Endothelial cell (in vitro differentiated cells): ENCODE measurements around the gene LYZL6. TPM values are rescaled to one million over a fixed set of nuclear protein-coding genes. Genes with fewer than 3 reads are reported as not detected.
A peak's percentile ranks its signal among the peaks of the same experiment; 100 is the strongest.
"Not testable (repeated sequence)": the region's sequence is repeated elsewhere in the genome, so short reads cannot be mapped to it uniquely, and the experiment has no call there.

Source experiments
- DNase-seq: peaks from one replicate; pipeline ENCODE4 v3.0.0; 2021; ENCODE audit warnings: low spot score
- H3K27ac Mint-ChIP-seq: one replicate; pipeline ENCODE4 v1.8.0; 2021; ENCODE audit warnings: mixed read lengths, inconsistent platforms; ENCODE audit not compliant: unreplicated experiment
- H3K27me3 Mint-ChIP-seq: one replicate; pipeline ENCODE4 v1.8.0; 2021; ENCODE audit warnings: mild to moderate bottlenecking, moderate library complexity, mixed read lengths, inconsistent platforms; ENCODE audit not compliant: unreplicated experiment
- H3K36me3 Mint-ChIP-seq: one replicate; pipeline ENCODE4 v1.8.0; 2021; ENCODE audit warnings: mild to moderate bottlenecking, low read depth, mixed read lengths, inconsistent platforms; ENCODE audit not compliant: unreplicated experiment
- H3K4me1 Mint-ChIP-seq: one replicate; pipeline ENCODE4 v1.8.0; 2021; ENCODE audit warnings: mild to moderate bottlenecking, mixed read lengths, inconsistent platforms; ENCODE audit not compliant: unreplicated experiment
- H3K4me3 Mint-ChIP-seq: one replicate; pipeline ENCODE4 v1.8.0; 2021; ENCODE audit warnings: mild to moderate bottlenecking, mixed read lengths, inconsistent platforms; ENCODE audit not compliant: unreplicated experiment
- H3K9me3 Mint-ChIP-seq: one replicate; pipeline ENCODE4 v1.8.0; 2021; ENCODE audit warnings: mixed read lengths, inconsistent platforms; ENCODE audit not compliant: unreplicated experiment
- total RNA-seq: library from RNA; stranded (reverse); fragmentation: NEBNext Ultra II Directional; extraction: Animal tissue kit (Norgen Biotek cat#: 25700); gene quantifications from one replicate; pipeline ENCODE4 v1.2.1, GENCODE V29; 2021; ENCODE audit not compliant: unreplicated experiment
- TF ChIP-seq, protein P1 (sequence below): fragments of 200-600 bp; sonication (generic); IDR thresholded peaks from one replicate; pipeline ENCODE4 v1.5.0; 2021; ENCODE audit warnings: antibody characterized with exemption; ENCODE audit not compliant: unreplicated experiment

The LYZL6 gene
- total RNA-seq, 1 donor from 2014 or later: not detected

DNA sequence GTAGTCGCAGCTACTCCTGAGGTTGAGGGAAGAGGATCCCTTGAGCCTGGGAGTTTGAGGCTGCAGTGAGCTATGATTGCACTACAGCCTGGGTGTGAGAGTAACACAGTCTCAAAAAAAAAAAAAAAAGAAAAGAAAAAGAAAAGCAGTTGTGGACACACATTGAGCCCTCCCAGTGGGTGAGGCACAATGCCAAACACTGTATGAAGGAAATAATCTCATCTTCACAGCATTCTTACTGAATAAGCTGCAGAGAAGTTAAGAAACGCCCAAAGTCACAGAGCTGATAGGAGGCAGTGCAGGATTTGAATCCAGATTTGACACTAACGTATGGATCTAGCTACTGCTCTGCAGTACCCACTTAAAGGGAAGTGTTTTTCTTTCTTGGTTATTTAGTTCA is 5.9 kb upstream of the LYZL6 start:
- H3K9me3 Mint-ChIP-seq: no peaks in the 10 kb centered on the region
- no peaks in the 10 kb centered on the region for H3K4me1 Mint-ChIP-seq
- H3K27me3 Mint-ChIP-seq: peaks cover 2% of the 10 kb centered on the region
- H3K27ac Mint-ChIP-seq: no peak overlapping the region
- no peak overlapping the region for H3K4me3 Mint-ChIP-seq
- TF ChIP-seq, protein P1, sequence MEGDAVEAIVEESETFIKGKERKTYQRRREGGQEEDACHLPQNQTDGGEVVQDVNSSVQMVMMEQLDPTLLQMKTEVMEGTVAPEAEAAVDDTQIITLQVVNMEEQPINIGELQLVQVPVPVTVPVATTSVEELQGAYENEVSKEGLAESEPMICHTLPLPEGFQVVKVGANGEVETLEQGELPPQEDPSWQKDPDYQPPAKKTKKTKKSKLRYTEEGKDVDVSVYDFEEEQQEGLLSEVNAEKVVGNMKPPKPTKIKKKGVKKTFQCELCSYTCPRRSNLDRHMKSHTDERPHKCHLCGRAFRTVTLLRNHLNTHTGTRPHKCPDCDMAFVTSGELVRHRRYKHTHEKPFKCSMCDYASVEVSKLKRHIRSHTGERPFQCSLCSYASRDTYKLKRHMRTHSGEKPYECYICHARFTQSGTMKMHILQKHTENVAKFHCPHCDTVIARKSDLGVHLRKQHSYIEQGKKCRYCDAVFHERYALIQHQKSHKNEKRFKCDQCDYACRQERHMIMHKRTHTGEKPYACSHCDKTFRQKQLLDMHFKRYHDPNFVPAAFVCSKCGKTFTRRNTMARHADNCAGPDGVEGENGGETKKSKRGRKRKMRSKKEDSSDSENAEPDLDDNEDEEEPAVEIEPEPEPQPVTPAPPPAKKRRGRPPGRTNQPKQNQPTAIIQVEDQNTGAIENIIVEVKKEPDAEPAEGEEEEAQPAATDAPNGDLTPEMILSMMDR: no peak
- no peak for DNase-seq
- no peaks in the 10 kb centered on the region for H3K36me3 Mint-ChIP-seq

DNA sequence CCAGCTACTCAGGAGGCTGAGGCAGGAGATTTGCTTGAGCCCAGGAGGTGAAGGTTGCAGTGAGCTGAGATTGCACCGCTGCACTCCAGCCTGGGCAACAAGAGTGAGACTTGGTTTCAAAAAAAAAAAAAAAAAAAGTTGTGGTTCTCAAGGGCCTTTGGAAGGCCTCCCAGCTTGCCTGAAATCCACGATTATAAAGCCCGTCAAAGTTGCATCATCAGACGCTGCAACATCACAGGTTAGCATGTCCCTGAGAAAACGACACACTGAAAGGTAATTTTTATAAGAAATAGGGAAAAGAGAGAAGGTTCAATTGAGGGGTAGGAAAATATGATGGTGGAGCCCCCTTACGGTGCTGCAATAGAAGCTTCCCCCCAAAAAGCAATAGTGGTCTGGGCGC is 4.6 kb upstream of the LYZL6 start:
- no peak overlapping the region for H3K27ac Mint-ChIP-seq
- H3K9me3 Mint-ChIP-seq: no peaks in the 10 kb centered on the region
- H3K4me1 Mint-ChIP-seq: no peaks in the 10 kb centered on the region
- no peak overlapping the region for H3K4me3 Mint-ChIP-seq
- no peak for DNase-seq
- peaks cover 2% of the 10 kb centered on the region for H3K27me3 Mint-ChIP-seq
- no peaks in the 10 kb centered on the region for H3K36me3 Mint-ChIP-seq
- TF ChIP-seq, protein P1: no peak

DNA sequence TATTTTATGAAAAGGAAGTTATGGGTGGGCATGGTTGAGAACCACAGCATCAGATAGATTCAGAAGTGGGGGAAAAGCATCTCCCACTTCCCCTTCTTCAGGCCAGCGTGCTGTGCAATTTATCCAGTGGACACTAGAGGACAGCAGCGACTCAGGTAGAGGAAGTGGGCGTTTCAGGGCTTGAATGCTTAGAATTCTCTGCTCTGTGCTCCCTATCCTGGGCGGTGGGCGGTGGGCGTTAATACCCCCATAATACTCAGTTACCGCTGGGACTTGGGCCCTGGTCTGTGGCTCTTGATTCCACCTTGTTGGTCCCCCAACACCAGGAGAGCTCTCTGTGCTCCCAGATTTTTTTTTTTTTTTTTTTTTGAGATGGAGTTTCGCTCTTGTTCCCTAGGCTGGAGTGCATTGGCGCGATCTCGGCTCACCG is 3.7 kb upstream of the LYZL6 start:
- peaks cover 2% of the 10 kb centered on the region for H3K27me3 Mint-ChIP-seq
- no peaks in the 10 kb centered on the region for H3K9me3 Mint-ChIP-seq
- no peaks in the 10 kb centered on the region for H3K4me1 Mint-ChIP-seq
- H3K27ac Mint-ChIP-seq: no peak overlapping the region
- H3K36me3 Mint-ChIP-seq: no peaks in the 10 kb centered on the region
- no peak overlapping the region for H3K4me3 Mint-ChIP-seq
- peak; percentile 68 for DNase-seq
- TF ChIP-seq, protein P1: peak; percentile 60

DNA sequence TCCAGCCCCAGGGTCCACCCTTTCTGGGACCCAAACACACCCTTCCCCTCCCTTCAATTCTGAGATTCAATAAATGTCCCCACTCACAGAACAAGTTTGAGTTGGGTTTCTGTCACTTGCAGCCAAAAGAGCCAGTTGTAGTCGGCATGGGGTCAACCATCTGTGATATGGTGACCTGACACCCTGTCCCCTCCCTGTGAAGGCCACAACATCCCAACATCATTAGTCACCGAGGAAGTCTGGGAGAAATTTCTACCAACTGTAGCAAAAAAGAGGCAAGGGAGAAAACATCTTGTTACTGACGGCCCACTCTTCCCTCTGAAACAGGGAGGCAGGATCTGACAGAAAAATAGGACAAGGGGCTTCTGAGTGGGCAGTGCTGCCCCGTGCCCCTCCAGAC is 638 bp upstream of the LYZL6 start:
- no peak overlapping the region for H3K4me3 Mint-ChIP-seq
- DNase-seq: no peak
- no peaks in the 10 kb centered on the region for H3K9me3 Mint-ChIP-seq
- no peak overlapping the region for H3K27ac Mint-ChIP-seq
- H3K36me3 Mint-ChIP-seq: no peaks in the 10 kb centered on the region
- TF ChIP-seq, protein P1: no peak
- H3K27me3 Mint-ChIP-seq: peaks cover 2% of the 10 kb centered on the region
- H3K4me1 Mint-ChIP-seq: no peaks in the 10 kb centered on the region

DNA sequence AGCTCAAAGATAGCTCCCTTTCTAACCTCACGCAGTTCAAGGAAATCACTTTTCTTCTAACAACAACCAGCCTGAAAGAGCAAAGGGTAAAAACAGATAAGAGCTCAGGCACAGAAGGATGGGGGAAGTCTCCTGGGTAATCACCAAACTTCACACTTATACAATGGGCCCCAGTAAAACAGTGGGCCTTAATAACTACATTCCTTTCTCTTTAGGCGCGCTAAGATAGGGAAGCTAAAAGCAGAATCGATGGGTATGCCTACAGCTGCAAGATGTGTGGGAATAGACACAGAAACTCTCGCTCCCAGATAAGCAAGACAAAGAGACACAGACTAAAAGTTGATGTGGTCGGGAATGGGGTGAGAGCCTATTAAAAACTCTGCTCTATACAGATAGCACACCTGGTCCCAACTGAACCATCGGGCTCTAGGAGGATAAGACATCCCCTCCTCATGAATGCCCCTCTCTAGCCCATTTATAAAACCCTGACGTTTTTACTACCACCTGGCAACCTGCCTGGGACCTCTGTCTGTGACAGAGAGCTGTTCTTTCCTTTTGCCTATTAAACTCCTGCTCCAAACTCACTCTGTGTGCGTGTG is 826 bp downstream of the LYZL6 start:
- Mint-ChIP-seq H3K27me3 (no peaks in the 10 kb centered on the region), H3K4me1 (no peaks in the 10 kb centered on the region), H3K36me3 (no peaks in the 10 kb centered on the region), H3K9me3 (no peaks in the 10 kb centered on the region), H3K27ac (no peak overlapping the region), H3K4me3 (no peak overlapping the region)
- DNase-seq: no peak
- TF ChIP-seq, protein P1: no peak

DNA sequence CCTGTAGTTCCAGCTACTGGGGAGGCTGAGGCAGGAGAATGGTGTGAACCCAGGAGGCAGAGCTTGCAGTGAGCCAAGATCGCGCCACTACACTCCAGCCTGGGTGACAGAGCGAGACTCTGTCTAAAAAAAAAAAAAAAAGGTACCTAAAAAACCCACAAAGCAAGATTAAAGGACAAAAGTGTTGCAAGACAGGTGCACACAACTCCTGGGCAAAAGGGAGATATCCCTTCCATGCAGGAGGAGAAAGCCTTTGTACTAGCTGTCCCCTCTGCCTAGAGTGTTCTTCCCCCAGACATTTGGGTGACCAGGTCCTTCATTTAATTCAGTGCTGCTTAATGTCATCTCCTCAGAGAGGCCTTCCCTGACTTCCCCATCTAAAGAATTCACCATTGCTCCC is 5.0 kb downstream of the LYZL6 start:
- DNase-seq, H3K9me3 Mint-ChIP-seq, H3K4me1 Mint-ChIP-seq, H3K4me3 Mint-ChIP-seq, H3K27me3 Mint-ChIP-seq, H3K27ac Mint-ChIP-seq, H3K36me3 Mint-ChIP-seq: not testable (repeated sequence)
